Liver (tissue), 3 donors: ENCODE results near the gene CATSPER3.

ENCODE experiments used
- CTCF ChIP-seq: fragments of 150-350 bp; IDR thresholded peaks from 2 replicates; pipeline ENCODE4 v1.5.1; 2017; ENCODE audit warnings: improper control_type of control experiment, low read depth, low read length; ENCODE audit not compliant: missing input control
- JUND ChIP-seq, 2 donors: IDR thresholded peaks; 2 replicates each; pipeline ENCODE4 v1.6.1; 2016; ENCODE audit warnings: antibody characterized with exemption in 2 of 2
- TAF1 ChIP-seq: conservative IDR thresholded peaks from 2 replicates; pipeline ENCODE4 v1.6.1; 2016; ENCODE audit warnings: antibody characterized with exemption, mild to moderate bottlenecking
- YY1 ChIP-seq: IDR thresholded peaks from 2 replicates; pipeline ENCODE4 v1.6.1; 2016; ENCODE audit warnings: antibody characterized with exemption, mild to moderate bottlenecking
- donor health status: healthy.
- donor health status: healthy.

- TF ChIP-seq TAF1 = no peak
- TF ChIP-seq JUND (IDR thresholded peaks at IDR 0.05) = no peak
- no peak for TF ChIP-seq CTCF
- TF ChIP-seq YY1 = no peak
Measured at GRCh38 chr5:134982230-134982629, 14.5 kb downstream of the CATSPER3 start.
